HEK293 (cell line): ENCODE results near the gene PDLIM4.

Experiments
- CTCF ChIA-PET: fragments of 350-600 bp; formaldehyde crosslinking; extraction: SDS; loops from one replicate; lab custom pipeline; 2021; ENCODE audit warnings: antibody characterized with exemption; lab: Yijun Ruan, JAX
- POLR2A ChIA-PET: fragments of 300-600 bp; formaldehyde crosslinking; extraction: SDS; loops from one replicate; lab custom pipeline; 2020; ENCODE audit warnings: antibody characterized with exemption, inconsistent platforms; lab: Yijun Ruan, JAX
- H3K27ac ChIP-seq: fragments of 200-500 bp; sonication (Bioruptor generic); 2 replicates; pipeline ENCODE4 v1.5.1; 2014; ENCODE audit warnings: low read depth, low read length, control low read depth, inconsistent platforms; ENCODE audit errors: extremely low read depth
- H3K36me3 ChIP-seq, 2 experiments: fragments of 200-500 bp in 1 of 2; sonication (Bioruptor generic) in 1 of 2; 1 replicate in 1 of 2; 2 replicates in 1 of 2; pipeline ENCODE4 v1.5.1; 2014 to 2017; ENCODE audit warnings: inconsistent platforms in 2 of 2, low read length in 2 of 2; ENCODE audit not compliant: control insufficient read depth in 2 of 2, insufficient read depth in 1 of 2
- H3K4me1 ChIP-seq: fragments of 200-500 bp; sonication (Bioruptor generic); 2 replicates; pipeline ENCODE4 v1.5.1; 2014; ENCODE audit warnings: mild to moderate bottlenecking, low read length, inconsistent platforms; ENCODE audit not compliant: control insufficient read depth, insufficient read depth
- H3K4me3 ChIP-seq: 2 replicates; pipeline ENCODE4 v1.5.1; 2011; ENCODE audit warnings: low read depth, mild to moderate bottlenecking, control low read depth, low read length, moderate library complexity
- H3K9me3 ChIP-seq: fragments of 200-500 bp; sonication (Bioruptor generic); 2 replicates; pipeline ENCODE4 v1.5.1; 2014; ENCODE audit warnings: low read depth, low read length, inconsistent platforms; ENCODE audit not compliant: control insufficient read depth, insufficient read depth
- FEZF1 ChIP-seq: fragments of 450-650 bp; formaldehyde crosslinking; IDR thresholded peaks from 2 replicates; pipeline ENCODE4 v1.5.1; 2016; ENCODE audit warnings: missing biosample characterization, missing genetic modification characterization
- ZIC2 ChIP-seq: fragments of 450-650 bp; formaldehyde crosslinking; IDR thresholded peaks from 2 replicates; pipeline ENCODE4 v1.5.1; 2016; ENCODE audit warnings: missing biosample characterization, missing genetic modification characterization
- ZNF121 ChIP-seq: fragments of 450-650 bp; formaldehyde crosslinking; IDR thresholded peaks from 2 replicates; pipeline ENCODE4 v1.5.1; 2016; ENCODE audit warnings: missing biosample characterization, missing genetic modification characterization
- ZNF146 ChIP-seq: fragments of 450-650 bp; formaldehyde crosslinking; IDR thresholded peaks from 2 replicates; pipeline ENCODE4 v1.5.1; 2016; ENCODE audit warnings: missing biosample characterization, missing genetic modification characterization
- ZNF155 ChIP-seq: fragments of 450-650 bp; formaldehyde crosslinking; IDR thresholded peaks from 2 replicates; pipeline ENCODE4 v1.5.1; 2016; ENCODE audit warnings: missing biosample characterization, missing genetic modification characterization
- ZNF16 ChIP-seq: fragments of 450-650 bp; formaldehyde crosslinking; IDR thresholded peaks from 2 replicates; pipeline ENCODE4 v1.5.1; 2016; ENCODE audit warnings: low read depth, missing biosample characterization, missing genetic modification characterization
- ZNF24 ChIP-seq: fragments of 450-650 bp; formaldehyde crosslinking; IDR thresholded peaks from 2 replicates; pipeline ENCODE4 v1.5.1; 2016; ENCODE audit warnings: missing biosample characterization, missing genetic modification characterization
- ZNF248 ChIP-seq: fragments of 450-650 bp; formaldehyde crosslinking; IDR thresholded peaks from 2 replicates; pipeline ENCODE4 v1.5.1; 2017; ENCODE audit warnings: missing biosample characterization, missing genetic modification characterization
- ZNF266 ChIP-seq: fragments of 450-650 bp; formaldehyde crosslinking; IDR thresholded peaks from 2 replicates; pipeline ENCODE4 v1.5.1; 2016; ENCODE audit warnings: missing biosample characterization, missing genetic modification characterization, low read depth
- ZNF394 ChIP-seq: fragments of 450-650 bp; formaldehyde crosslinking; IDR thresholded peaks from 2 replicates; pipeline ENCODE4 v1.5.1; 2016; ENCODE audit warnings: missing biosample characterization, missing genetic modification characterization, mild to moderate bottlenecking, moderate library complexity, borderline replicate concordance
- ZNF544 ChIP-seq: fragments of 450-650 bp; formaldehyde crosslinking; IDR thresholded peaks from 2 replicates; pipeline ENCODE4 v1.5.0; 2017; ENCODE audit warnings: missing biosample characterization, missing genetic modification characterization
- ZNF621 ChIP-seq: fragments of 450-650 bp; formaldehyde crosslinking; IDR thresholded peaks from 2 replicates; pipeline ENCODE4 v1.5.1; 2017; ENCODE audit warnings: missing biosample characterization, missing genetic modification characterization
- ZNF768 ChIP-seq: fragments of 450-650 bp; formaldehyde crosslinking; IDR thresholded peaks from 2 replicates; pipeline ENCODE4 v1.5.1; 2018; ENCODE audit warnings: missing biosample characterization, mild to moderate bottlenecking, missing genetic modification characterization
- ZNF843 ChIP-seq: fragments of 450-650 bp; formaldehyde crosslinking; IDR thresholded peaks from 2 replicates; pipeline ENCODE4 v1.5.1; 2016; ENCODE audit warnings: missing biosample characterization, missing genetic modification characterization
- ZSCAN30 ChIP-seq: fragments of 450-650 bp; IDR thresholded peaks from 2 replicates; pipeline ENCODE4 v1.5.1; 2018; ENCODE audit warnings: missing biosample characterization, mild to moderate bottlenecking, missing genetic modification characterization, moderate library complexity
- TF ChIP-seq, protein P1 (sequence below): fragments of 450-650 bp; formaldehyde crosslinking; IDR thresholded peaks from 2 replicates; pipeline ENCODE4 v1.5.1; 2017; ENCODE audit warnings: missing biosample characterization, missing genetic modification characterization
- TF ChIP-seq, protein P2 (sequence below): fragments of 450-650 bp; formaldehyde crosslinking; IDR thresholded peaks from 2 replicates; pipeline ENCODE4 v1.5.1; 2017; ENCODE audit warnings: missing biosample characterization, missing genetic modification characterization
- TF ChIP-seq, protein P3 (sequence below): fragments of 450-650 bp; formaldehyde crosslinking; IDR thresholded peaks from 2 replicates; pipeline ENCODE4 v1.5.1; 2016; ENCODE audit warnings: missing biosample characterization, missing genetic modification characterization
- TF ChIP-seq, protein P4 (sequence below): fragments of 450-650 bp; formaldehyde crosslinking; IDR thresholded peaks from 2 replicates; pipeline ENCODE4 v1.5.1; 2017; ENCODE audit warnings: missing biosample characterization, missing genetic modification characterization

PDLIM4 gene

DNA sequence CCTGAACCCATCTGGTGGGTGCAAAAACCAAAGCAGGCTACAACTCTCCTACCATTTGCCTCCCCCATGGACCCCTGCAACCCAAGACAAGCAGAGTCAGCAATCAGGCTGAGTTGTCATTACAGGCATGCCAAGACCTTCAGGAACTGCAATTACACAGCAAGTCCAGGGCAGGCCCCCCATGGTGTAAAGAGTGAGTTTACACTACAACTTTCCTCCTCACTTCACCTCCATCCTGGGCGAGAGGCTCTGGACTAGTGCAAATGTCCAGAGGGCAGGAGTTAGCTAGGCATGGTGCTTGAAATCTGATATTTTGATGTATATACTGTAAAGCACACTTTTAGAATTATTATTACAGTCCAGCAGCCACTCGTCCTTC lies 22.8 kb upstream of the PDLIM4 start:
- no peaks in the 10 kb centered on the region for H3K4me1 ChIP-seq
- H3K9me3 ChIP-seq: no peaks in the 10 kb centered on the region
- CTCF ChIA-PET: interaction anchor here (0.6 to 1.0 kb wide), 2 partner anchors 9 to 975 kb away, joined by 3 to 4 read pairs; no protein-coding TSS in a partner anchor
- H3K4me3 ChIP-seq: no peak overlapping the region
- peak; percentile 59 for TF ChIP-seq ZIC2
- no peak for TF ChIP-seq ZNF266 (tag by site-specific recombination)
- no peaks in the 10 kb centered on the region for H3K36me3 ChIP-seq
- no peak overlapping the region for H3K27ac ChIP-seq
- POLR2A ChIA-PET: no interaction called here

DNA sequence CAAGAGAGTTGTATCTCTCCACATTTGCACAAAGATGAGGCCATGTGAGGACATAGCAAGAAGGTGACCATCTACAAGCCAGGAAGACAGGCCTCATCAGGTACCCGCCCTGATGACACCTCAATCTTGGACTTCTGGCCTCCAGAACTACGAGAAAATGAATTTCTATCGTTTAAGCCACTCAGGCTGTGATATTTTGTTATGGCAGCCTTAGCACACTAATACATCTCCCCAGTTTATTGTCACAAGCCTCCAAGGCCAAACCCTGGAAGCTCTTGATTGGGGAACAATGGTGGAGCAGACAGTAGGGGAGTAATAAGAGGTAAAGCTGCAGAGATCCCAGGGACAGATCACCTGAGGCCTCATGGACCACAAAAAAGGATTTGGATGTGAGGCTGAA lies 22.2 kb upstream of the PDLIM4 start:
- Histone ChIP-seq H3K9me3 (no peaks in the 10 kb centered on the region), H3K27ac (no peak overlapping the region), H3K4me3 (no peak overlapping the region), H3K4me1 (no peaks in the 10 kb centered on the region), H3K36me3 (no peaks in the 10 kb centered on the region)
- POLR2A ChIA-PET: no interaction called here
- TF ChIP-seq ZNF544 (tag by site-specific recombination): no peak
- no peak for TF ChIP-seq ZNF16
- no peak for TF ChIP-seq ZNF248
- CTCF ChIA-PET: interaction anchor here (0.6 to 1.4 kb wide), 6 partner anchors 13 to 976 kb away, joined by 3 to 6 read pairs (median 4); no protein-coding TSS in a partner anchor

DNA sequence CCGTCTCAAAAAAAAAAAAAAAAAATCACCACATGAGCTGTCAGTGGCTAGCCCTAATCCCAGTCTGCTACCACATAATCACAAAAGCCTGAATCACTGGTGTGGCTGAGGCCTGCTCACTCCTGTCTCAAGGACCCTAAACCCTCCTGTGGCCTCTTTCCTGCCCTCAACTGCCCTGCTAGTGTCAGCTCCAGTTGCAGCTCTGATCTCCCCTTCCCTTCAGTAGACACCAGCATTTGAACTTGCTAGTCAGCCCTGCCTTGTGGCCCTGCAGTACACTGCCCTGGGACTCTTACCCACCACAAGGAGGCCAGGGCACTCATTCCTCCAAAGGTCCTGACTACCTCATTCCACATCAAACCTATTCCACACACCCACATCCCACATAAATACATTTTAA lies 20.4 kb upstream of the PDLIM4 start:
- Histone ChIP-seq H3K4me3 (no peak overlapping the region), H3K36me3 (no peaks in the 10 kb centered on the region), H3K9me3 (no peaks in the 10 kb centered on the region), H3K4me1 (no peaks in the 10 kb centered on the region), H3K27ac (no peak overlapping the region)
- ChIA-PET POLR2A (interaction anchor here (1.7 kb wide), 1 partner anchor 9 kb away, joined by 9 read pairs; the partner anchor contains the start of gene P4HA2), CTCF (interaction anchor here (0.6 to 4.4 kb wide), 24 partner anchors 9 to 892 kb away, joined by 3 to 52 read pairs (median 7); partner anchors contain the start of genes P4HA2 and PDLIM4)
- no peak for TF ChIP-seq ZNF768 (tag by site-specific recombination)
- no peak for TF ChIP-seq ZNF248
- TF ChIP-seq, protein P1, sequence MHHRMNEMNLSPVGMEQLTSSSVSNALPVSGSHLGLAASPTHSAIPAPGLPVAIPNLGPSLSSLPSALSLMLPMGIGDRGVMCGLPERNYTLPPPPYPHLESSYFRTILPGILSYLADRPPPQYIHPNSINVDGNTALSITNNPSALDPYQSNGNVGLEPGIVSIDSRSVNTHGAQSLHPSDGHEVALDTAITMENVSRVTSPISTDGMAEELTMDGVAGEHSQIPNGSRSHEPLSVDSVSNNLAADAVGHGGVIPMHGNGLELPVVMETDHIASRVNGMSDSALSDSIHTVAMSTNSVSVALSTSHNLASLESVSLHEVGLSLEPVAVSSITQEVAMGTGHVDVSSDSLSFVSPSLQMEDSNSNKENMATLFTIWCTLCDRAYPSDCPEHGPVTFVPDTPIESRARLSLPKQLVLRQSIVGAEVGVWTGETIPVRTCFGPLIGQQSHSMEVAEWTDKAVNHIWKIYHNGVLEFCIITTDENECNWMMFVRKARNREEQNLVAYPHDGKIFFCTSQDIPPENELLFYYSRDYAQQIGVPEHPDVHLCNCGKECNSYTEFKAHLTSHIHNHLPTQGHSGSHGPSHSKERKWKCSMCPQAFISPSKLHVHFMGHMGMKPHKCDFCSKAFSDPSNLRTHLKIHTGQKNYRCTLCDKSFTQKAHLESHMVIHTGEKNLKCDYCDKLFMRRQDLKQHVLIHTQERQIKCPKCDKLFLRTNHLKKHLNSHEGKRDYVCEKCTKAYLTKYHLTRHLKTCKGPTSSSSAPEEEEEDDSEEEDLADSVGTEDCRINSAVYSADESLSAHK (tag by site-specific recombination): no peak
- TF ChIP-seq, protein P2, sequence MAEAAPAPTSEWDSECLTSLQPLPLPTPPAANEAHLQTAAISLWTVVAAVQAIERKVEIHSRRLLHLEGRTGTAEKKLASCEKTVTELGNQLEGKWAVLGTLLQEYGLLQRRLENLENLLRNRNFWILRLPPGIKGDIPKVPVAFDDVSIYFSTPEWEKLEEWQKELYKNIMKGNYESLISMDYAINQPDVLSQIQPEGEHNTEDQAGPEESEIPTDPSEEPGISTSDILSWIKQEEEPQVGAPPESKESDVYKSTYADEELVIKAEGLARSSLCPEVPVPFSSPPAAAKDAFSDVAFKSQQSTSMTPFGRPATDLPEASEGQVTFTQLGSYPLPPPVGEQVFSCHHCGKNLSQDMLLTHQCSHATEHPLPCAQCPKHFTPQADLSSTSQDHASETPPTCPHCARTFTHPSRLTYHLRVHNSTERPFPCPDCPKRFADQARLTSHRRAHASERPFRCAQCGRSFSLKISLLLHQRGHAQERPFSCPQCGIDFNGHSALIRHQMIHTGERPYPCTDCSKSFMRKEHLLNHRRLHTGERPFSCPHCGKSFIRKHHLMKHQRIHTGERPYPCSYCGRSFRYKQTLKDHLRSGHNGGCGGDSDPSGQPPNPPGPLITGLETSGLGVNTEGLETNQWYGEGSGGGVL: no peak
- TF ChIP-seq, protein P3, sequence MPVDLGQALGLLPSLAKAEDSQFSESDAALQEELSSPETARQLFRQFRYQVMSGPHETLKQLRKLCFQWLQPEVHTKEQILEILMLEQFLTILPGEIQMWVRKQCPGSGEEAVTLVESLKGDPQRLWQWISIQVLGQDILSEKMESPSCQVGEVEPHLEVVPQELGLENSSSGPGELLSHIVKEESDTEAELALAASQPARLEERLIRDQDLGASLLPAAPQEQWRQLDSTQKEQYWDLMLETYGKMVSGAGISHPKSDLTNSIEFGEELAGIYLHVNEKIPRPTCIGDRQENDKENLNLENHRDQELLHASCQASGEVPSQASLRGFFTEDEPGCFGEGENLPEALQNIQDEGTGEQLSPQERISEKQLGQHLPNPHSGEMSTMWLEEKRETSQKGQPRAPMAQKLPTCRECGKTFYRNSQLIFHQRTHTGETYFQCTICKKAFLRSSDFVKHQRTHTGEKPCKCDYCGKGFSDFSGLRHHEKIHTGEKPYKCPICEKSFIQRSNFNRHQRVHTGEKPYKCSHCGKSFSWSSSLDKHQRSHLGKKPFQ (tag by site-specific recombination): no peak
- TF ChIP-seq ZNF843: no peak
- no peak for TF ChIP-seq ZNF146
- TF ChIP-seq ZNF24 (tag by site-specific recombination): no peak
- TF ChIP-seq ZNF121 (tag by site-specific recombination): no peak
- TF ChIP-seq ZNF394 (tag by site-specific recombination): no peak
- no peak for TF ChIP-seq ZSCAN30 (tag by site-specific recombination)
- no peak for TF ChIP-seq ZNF155
- no peak for TF ChIP-seq ZNF621 (tag by site-specific recombination)
- TF ChIP-seq, protein P4, sequence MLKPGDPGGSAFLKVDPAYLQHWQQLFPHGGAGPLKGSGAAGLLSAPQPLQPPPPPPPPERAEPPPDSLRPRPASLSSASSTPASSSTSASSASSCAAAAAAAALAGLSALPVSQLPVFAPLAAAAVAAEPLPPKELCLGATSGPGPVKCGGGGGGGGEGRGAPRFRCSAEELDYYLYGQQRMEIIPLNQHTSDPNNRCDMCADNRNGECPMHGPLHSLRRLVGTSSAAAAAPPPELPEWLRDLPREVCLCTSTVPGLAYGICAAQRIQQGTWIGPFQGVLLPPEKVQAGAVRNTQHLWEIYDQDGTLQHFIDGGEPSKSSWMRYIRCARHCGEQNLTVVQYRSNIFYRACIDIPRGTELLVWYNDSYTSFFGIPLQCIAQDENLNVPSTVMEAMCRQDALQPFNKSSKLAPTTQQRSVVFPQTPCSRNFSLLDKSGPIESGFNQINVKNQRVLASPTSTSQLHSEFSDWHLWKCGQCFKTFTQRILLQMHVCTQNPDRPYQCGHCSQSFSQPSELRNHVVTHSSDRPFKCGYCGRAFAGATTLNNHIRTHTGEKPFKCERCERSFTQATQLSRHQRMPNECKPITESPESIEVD (tag by site-specific recombination): no peak
- TF ChIP-seq FEZF1 (tag by site-specific recombination): no peak
